Skeletal muscle satellite cell (primary cell): ENCODE results near the gene TYW1B.
A peak's percentile ranks its signal among the peaks of the same experiment; 100 is the strongest.
"Not testable (repeated sequence)": the region's sequence is repeated elsewhere in the genome, so short reads cannot be mapped to it uniquely, and the experiment has no call there.

Experiments
- H3K27me3 ChIP-seq: 2 replicates; pipeline ENCODE4 v1.7.0; 2013; ENCODE audit warnings: low read length; ENCODE audit not compliant: control insufficient read depth, insufficient read depth
- H3K36me3 ChIP-seq: 2 replicates; pipeline ENCODE4 v1.7.0; 2013; ENCODE audit warnings: mild to moderate bottlenecking, control low read depth, low read length; ENCODE audit not compliant: insufficient read depth
- H3K4me1 ChIP-seq: 2 replicates; pipeline ENCODE4 v1.7.0; 2013; ENCODE audit warnings: low read length; ENCODE audit not compliant: control insufficient read depth, insufficient read depth
- H3K4me2 ChIP-seq: 2 replicates; pipeline ENCODE4 v1.7.0; 2013; ENCODE audit warnings: mild to moderate bottlenecking, low read length
- H3K4me3 ChIP-seq: 2 replicates; pipeline ENCODE4 v1.7.0; 2013; ENCODE audit warnings: low read length
- H3K9ac ChIP-seq: 2 replicates; pipeline ENCODE4 v1.7.0; 2013; ENCODE audit warnings: mild to moderate bottlenecking, low read depth, low read length, moderate library complexity
- H3K9me3 ChIP-seq: replicated peaks from 2 replicates; pipeline ENCODE4 v1.7.0; 2013; ENCODE audit warnings: mild to moderate bottlenecking, control low read depth, low read length

The TYW1B gene

GRCh38 chr7:72806851-72807250 is 21.1 kb downstream of the TYW1B start:
- H3K9ac ChIP-seq, H3K9me3 ChIP-seq, H3K4me3 ChIP-seq, H3K27me3 ChIP-seq, H3K36me3 ChIP-seq, H3K4me2 ChIP-seq: not testable (repeated sequence)
- peaks cover 11% of the 10 kb centered on the region for H3K4me1 ChIP-seq

- Histone ChIP-seq H3K36me3 (no peaks in the 10 kb centered on the region), H3K9me3 (no peaks in the 10 kb centered on the region), H3K4me2 (no peak overlapping the region), H3K4me1 (peaks cover 17% of the 10 kb centered on the region), H3K27me3 (no peaks in the 10 kb centered on the region), H3K4me3 (no peak overlapping the region), H3K9ac (peak overlapping the region; percentile 8)
Measured at GRCh38 chr7:72805526-72806494, 22.2 kb downstream of the TYW1B start.

- not testable (repeated sequence) for H3K4me2 ChIP-seq, H3K4me3 ChIP-seq, H3K9me3 ChIP-seq, H3K36me3 ChIP-seq, H3K27me3 ChIP-seq, H3K9ac ChIP-seq
- peaks cover 17% of the 10 kb centered on the region for H3K4me1 ChIP-seq
Measured at GRCh38 chr7:72803778-72804177, 24.2 kb downstream of the TYW1B start.

GRCh38 chr7:72801564-72801963 is 26.4 kb downstream of the TYW1B start:
- peak overlapping the region; percentile 41 for H3K4me2 ChIP-seq
- H3K9me3 ChIP-seq, H3K27me3 ChIP-seq, H3K36me3 ChIP-seq, H3K4me3 ChIP-seq: not testable (repeated sequence)
- peaks cover 17% of the 10 kb centered on the region for H3K4me1 ChIP-seq
- peak overlapping the region; percentile 59 for H3K9ac ChIP-seq

- H3K4me3 ChIP-seq, H3K4me1 ChIP-seq, H3K36me3 ChIP-seq, H3K27me3 ChIP-seq, H3K9me3 ChIP-seq, H3K4me2 ChIP-seq, H3K9ac ChIP-seq: not testable (repeated sequence)
Measured at GRCh38 chr7:72795401-72795800, 32.6 kb downstream of the TYW1B start.

- no peak overlapping the region for H3K9ac ChIP-seq
- H3K36me3 ChIP-seq = no peaks in the 10 kb centered on the region
- no peak overlapping the region for H3K4me2 ChIP-seq
- H3K4me1 ChIP-seq = no peaks in the 10 kb centered on the region
- H3K27me3 ChIP-seq = no peaks in the 10 kb centered on the region
- no peaks in the 10 kb centered on the region for H3K9me3 ChIP-seq
- no peak overlapping the region for H3K4me3 ChIP-seq
Measured at GRCh38 chr7:72793791-72794190, 34.2 kb downstream of the TYW1B start.

- not testable (repeated sequence) for H3K27me3 ChIP-seq, H3K4me3 ChIP-seq, H3K9me3 ChIP-seq, H3K9ac ChIP-seq, H3K4me1 ChIP-seq, H3K4me2 ChIP-seq, H3K36me3 ChIP-seq
Measured at GRCh38 chr7:72790698-72791060, 37.3 kb downstream of the TYW1B start.

- not testable (repeated sequence) for H3K27me3 ChIP-seq, H3K4me1 ChIP-seq, H3K4me3 ChIP-seq
Measured at GRCh38 chr7:72790048-72790697, 37.8 kb downstream of the TYW1B start.

GRCh38 chr7:72785166-72785955 is 42.6 kb downstream of the TYW1B start:
- Histone ChIP-seq H3K4me3 (no peak overlapping the region), H3K9ac (no peak overlapping the region), H3K36me3 (no peaks in the 10 kb centered on the region), H3K27me3 (no peaks in the 10 kb centered on the region), H3K9me3 (no peaks in the 10 kb centered on the region), H3K4me2 (no peak overlapping the region), H3K4me1 (peaks cover 17% of the 10 kb centered on the region)

More at GRCh38 chr7:72790048-72790697, 37.8 kb downstream of the TYW1B start:
- not testable (repeated sequence) for H3K36me3 ChIP-seq, H3K4me2 ChIP-seq, H3K9ac ChIP-seq, H3K9me3 ChIP-seq

GRCh38 chr7:72783601-72784370 is 44.2 kb downstream of the TYW1B start:
- not testable (repeated sequence) for H3K9me3 ChIP-seq, H3K4me3 ChIP-seq, H3K27me3 ChIP-seq, H3K36me3 ChIP-seq, H3K9ac ChIP-seq
- Histone ChIP-seq H3K4me2 (peak overlapping the region; percentile 22), H3K4me1 (peaks cover 17% of the 10 kb centered on the region)

- Histone ChIP-seq H3K36me3 (no peaks in the 10 kb centered on the region), H3K4me2 (no peak overlapping the region), H3K9me3 (no peaks in the 10 kb centered on the region), H3K4me1 (peaks cover 17% of the 10 kb centered on the region), H3K4me3 (no peak overlapping the region), H3K27me3 (no peaks in the 10 kb centered on the region), H3K9ac (no peak overlapping the region)
Measured at GRCh38 chr7:72781631-72782030, 46.4 kb downstream of the TYW1B start.
